ENCODE measurements around the gene FOS. TPM values are rescaled to one million over a fixed set of nuclear protein-coding genes. Genes with fewer than 3 reads are reported as not detected.
"Not testable (repeated sequence)": the region's sequence is repeated elsewhere in the genome, so short reads cannot be mapped to it uniquely, and the experiment has no call there.

FOS gene
- total RNA-seq, 4 donors from 2014 or later, result 78.0 to 286 (median 179) TPM

DNA sequence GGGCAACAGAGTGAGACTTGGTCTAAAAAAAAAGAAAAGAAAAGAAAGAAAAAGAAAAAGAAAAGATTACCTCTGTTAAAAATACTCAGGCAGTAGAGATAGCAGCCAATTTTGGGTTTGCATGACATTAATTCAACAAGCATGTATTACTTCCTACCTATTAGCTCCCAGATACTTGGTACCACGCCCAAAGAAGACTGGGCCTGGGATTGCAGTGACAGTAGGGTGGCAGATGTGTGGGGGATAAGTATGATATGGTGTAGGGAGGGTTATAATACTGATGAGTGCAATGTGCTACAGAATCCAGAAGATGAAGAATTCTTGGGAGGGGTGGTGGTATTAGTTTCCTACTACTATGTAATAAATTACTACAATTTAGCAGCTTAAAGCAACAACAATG is 46.4 kb upstream of the FOS start:
- no peaks in the 10 kb centered on the region for H3K9me3 ChIP-seq
- no peak for TF ChIP-seq POLR2AphosphoS5 (IDR thresholded peaks at IDR 0.05)
- TF ChIP-seq, protein P1, sequence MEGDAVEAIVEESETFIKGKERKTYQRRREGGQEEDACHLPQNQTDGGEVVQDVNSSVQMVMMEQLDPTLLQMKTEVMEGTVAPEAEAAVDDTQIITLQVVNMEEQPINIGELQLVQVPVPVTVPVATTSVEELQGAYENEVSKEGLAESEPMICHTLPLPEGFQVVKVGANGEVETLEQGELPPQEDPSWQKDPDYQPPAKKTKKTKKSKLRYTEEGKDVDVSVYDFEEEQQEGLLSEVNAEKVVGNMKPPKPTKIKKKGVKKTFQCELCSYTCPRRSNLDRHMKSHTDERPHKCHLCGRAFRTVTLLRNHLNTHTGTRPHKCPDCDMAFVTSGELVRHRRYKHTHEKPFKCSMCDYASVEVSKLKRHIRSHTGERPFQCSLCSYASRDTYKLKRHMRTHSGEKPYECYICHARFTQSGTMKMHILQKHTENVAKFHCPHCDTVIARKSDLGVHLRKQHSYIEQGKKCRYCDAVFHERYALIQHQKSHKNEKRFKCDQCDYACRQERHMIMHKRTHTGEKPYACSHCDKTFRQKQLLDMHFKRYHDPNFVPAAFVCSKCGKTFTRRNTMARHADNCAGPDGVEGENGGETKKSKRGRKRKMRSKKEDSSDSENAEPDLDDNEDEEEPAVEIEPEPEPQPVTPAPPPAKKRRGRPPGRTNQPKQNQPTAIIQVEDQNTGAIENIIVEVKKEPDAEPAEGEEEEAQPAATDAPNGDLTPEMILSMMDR (IDR thresholded peaks at IDR 0.05), result no peak
- TF ChIP-seq EP300 (IDR thresholded peaks at IDR 0.05), result no peak
- no peak for TF ChIP-seq POLR2A (IDR thresholded peaks at IDR 0.05)
- H3K4me1 ChIP-seq, result peaks cover 0 to 20% (median 4%) of the 10 kb centered on the region in 3 donors
- H3K4me3 ChIP-seq, result no peak overlapping the region
- H3K27ac ChIP-seq, result no peak overlapping the region
- WGBS, 2 donors (ENCODE audit: low coverage in 1 of 2), result 75 to 90% methylated on average over 1 of the region's 1 CpG
- no peaks in the 10 kb centered on the region for H3K36me3 ChIP-seq
- ATAC-seq, result no peak
- H3K27me3 ChIP-seq, result no peaks in the 10 kb centered on the region

DNA sequence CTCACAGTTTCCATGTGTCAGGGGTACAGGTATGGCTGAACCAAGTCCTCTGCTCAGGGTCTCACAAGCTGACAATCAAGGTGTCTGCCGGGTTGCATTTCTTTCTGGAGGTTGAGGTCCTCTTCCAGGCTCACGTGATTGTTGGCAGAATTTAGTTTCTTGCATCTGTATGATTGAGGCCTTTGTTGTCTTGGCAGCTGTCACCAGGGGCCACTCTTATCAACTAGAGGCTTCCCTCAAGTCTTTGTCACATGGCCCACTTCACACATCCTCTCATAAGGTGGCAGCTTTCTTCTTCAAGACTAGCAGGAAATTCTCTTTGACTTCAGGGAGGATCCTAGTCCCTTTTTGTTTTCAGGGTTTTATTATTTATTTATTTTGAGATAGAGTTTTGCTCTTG is 46.0 kb upstream of the FOS start:
- H3K9me3 ChIP-seq, result no peaks in the 10 kb centered on the region
- no peak overlapping the region for H3K4me3 ChIP-seq
- TF ChIP-seq POLR2A (IDR thresholded peaks at IDR 0.05) (no peak), EP300 (IDR thresholded peaks at IDR 0.05) (no peak), POLR2AphosphoS5 (IDR thresholded peaks at IDR 0.05) (no peak)
- TF ChIP-seq, protein P1 (IDR thresholded peaks at IDR 0.05), result no peak
- 93% methylated on average over 2 of the region's 2 CpGs; no CpG with 5 or more reads in 1 of the 2 donors for WGBS, 2 donors (ENCODE audit: low coverage in 1 of 2)
- no peaks in the 10 kb centered on the region for H3K27me3 ChIP-seq
- no peaks in the 10 kb centered on the region for H3K36me3 ChIP-seq
- peaks cover 0 to 24% (median 4%) of the 10 kb centered on the region in 3 donors for H3K4me1 ChIP-seq
- ATAC-seq, result no peak
- H3K27ac ChIP-seq, result no peak overlapping the region

DNA sequence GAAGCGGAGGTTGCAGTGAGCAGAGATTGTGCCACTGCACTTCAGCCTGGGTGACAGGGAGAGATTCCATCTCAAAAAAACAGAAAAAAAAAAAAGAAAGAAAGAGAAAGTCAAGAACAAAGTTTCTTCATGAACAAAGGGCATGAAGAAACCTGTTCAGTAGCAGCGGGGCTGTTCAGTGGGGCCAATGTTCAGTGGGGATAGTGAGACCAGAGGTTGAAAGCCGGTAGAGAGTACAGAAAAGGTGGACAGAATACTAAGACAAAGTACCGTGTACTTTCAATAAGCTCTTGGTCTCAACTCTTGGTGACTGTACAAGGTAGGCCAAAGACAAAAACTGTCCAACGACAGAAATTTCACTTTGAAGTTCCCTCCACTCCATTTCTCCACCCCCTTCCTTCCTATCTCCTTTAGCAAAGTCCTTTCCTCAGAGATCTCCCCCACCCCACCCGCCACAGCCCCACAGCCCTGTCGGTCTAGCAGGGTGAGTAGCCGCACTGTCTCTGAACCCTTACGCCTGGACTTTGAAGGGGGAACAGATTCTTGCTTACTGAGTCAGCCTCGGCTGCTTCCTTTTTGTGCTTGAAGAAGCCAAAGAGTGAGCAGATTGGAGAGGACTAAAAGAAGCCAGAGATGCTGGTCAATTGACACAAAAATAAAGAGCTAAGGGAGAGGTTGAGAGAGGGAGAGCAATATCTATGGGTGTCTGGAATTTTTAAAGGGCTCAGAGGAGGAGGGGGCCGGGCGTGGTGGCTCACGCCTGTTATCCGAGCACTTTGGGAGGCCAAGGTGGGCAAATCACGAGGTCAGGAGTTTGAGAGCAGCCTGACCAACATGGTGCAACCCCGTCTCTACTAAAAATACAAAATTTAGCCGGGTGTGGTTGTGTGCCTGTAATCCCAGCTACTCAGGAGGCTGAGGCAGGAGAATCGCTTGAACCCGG is 44.2 kb upstream of the FOS start:
- no peaks in the 10 kb centered on the region for H3K36me3 ChIP-seq
- TF ChIP-seq POLR2A (IDR thresholded peaks at IDR 0.05), result no peak
- TF ChIP-seq, protein P1 (IDR thresholded peaks at IDR 0.05), result no peak
- no peak for TF ChIP-seq EP300 (IDR thresholded peaks at IDR 0.05)
- TF ChIP-seq POLR2AphosphoS5 (IDR thresholded peaks at IDR 0.05), result no peak
- H3K4me3 ChIP-seq, result no peak overlapping the region
- peak; percentile 19 for ATAC-seq
- no peaks in the 10 kb centered on the region for H3K9me3 ChIP-seq
- H3K27me3 ChIP-seq, result no peaks in the 10 kb centered on the region
- peak overlapping the region in 3 of 4 donors; percentile 23 to 61 (median 45) for H3K27ac ChIP-seq
- H3K4me1 ChIP-seq, result peaks cover 3 to 42% (median 4%) of the 10 kb centered on the region in 3 donors
- WGBS, 2 donors (ENCODE audit: low coverage in 1 of 2), result 56 to 85% methylated on average over 8 to 13 of the region's 19 CpGs

DNA sequence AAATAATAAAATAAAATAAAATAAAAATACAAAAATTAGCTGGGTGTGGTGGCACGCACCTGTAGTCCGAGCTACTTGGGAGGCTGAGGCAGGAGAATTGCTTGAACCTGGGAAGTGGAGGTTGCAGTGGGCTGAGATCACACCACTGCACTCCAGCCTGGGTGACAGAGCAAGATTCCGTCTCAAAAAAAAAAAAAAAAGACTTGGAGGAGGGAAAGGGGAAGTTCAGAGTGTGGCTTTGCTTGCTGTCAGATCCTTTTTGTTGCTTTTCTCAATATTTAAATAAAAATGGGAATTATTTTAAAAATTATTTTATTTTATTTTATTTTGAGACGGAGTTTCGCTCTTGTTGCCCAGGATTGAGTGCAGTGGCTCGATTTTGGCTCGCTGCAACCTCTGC is 43.4 kb upstream of the FOS start:
- H3K36me3 ChIP-seq, H3K27me3 ChIP-seq, H3K9me3 ChIP-seq, H3K4me3 ChIP-seq, ATAC-seq: not testable (repeated sequence)
- Histone ChIP-seq H3K4me1 (peaks cover 3 to 40% (median 4%) of the 10 kb centered on the region in 3 donors), H3K27ac (peak overlapping the region in 1 of 4 donors; percentile 61)
- WGBS, 2 donors (ENCODE audit: low coverage in 1 of 2), result 83 to 90% methylated on average over 6 to 7 of the region's 7 CpGs

DNA sequence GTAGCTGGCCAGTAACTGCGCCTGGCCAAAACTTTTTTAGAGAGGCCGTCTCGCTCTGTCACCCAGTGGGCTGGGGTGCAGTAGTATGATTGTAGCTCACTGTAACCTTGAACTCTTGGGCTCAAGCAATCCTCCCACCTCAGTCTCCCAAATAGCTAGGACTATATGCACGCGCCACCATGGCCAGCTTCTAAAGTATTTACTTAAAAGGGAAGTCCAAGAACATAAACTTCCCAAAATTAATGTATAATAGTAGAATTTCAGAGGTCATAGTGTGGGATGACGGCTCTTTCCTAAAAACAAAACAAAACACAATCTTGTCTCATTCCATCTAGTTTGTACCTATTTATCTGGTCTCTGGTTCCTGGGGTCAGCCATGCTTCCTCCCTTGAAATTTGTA is 42.2 kb upstream of the FOS start:
- peak overlapping the region in 3 of 4 donors; percentile 84 to 93 (median 89) for H3K27ac ChIP-seq
- no peak overlapping the region for H3K4me3 ChIP-seq
- H3K9me3 ChIP-seq, result no peaks in the 10 kb centered on the region
- H3K27me3 ChIP-seq, result no peaks in the 10 kb centered on the region
- TF ChIP-seq POLR2AphosphoS5 (IDR thresholded peaks at IDR 0.05) (no peak), POLR2A (IDR thresholded peaks at IDR 0.05) (no peak), EP300 (IDR thresholded peaks at IDR 0.05) (no peak)
- TF ChIP-seq, protein P1 (IDR thresholded peaks at IDR 0.05), result no peak
- no peak for ATAC-seq
- no peaks in the 10 kb centered on the region for H3K36me3 ChIP-seq
- WGBS, 2 donors (ENCODE audit: low coverage in 1 of 2), result 67 to 93% methylated on average over 3 of the region's 6 CpGs
- peaks cover 3 to 39% (median 4%) of the 10 kb centered on the region in 3 donors for H3K4me1 ChIP-seq
